ENCODE results near the gene SCYGR8.

GRCh38 chr2:227716501-227716900 lies 29.2 kb upstream of the SCYGR8 start:
- TF ChIP-seq, protein P1, sequence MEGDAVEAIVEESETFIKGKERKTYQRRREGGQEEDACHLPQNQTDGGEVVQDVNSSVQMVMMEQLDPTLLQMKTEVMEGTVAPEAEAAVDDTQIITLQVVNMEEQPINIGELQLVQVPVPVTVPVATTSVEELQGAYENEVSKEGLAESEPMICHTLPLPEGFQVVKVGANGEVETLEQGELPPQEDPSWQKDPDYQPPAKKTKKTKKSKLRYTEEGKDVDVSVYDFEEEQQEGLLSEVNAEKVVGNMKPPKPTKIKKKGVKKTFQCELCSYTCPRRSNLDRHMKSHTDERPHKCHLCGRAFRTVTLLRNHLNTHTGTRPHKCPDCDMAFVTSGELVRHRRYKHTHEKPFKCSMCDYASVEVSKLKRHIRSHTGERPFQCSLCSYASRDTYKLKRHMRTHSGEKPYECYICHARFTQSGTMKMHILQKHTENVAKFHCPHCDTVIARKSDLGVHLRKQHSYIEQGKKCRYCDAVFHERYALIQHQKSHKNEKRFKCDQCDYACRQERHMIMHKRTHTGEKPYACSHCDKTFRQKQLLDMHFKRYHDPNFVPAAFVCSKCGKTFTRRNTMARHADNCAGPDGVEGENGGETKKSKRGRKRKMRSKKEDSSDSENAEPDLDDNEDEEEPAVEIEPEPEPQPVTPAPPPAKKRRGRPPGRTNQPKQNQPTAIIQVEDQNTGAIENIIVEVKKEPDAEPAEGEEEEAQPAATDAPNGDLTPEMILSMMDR (IDR thresholded peaks at IDR 0.05; ENCODE audit: poor library complexity): no peak
- TF ChIP-seq EZH2 (IDR thresholded peaks at IDR 0.05; ENCODE audit: borderline replicate concordance): no peak
